Tibial nerve (tissue), 4 donors: ENCODE results near the gene CD68. TPM values are rescaled to one million over a fixed set of nuclear protein-coding genes. Genes with fewer than 3 reads are reported as not detected.
A peak's percentile ranks its signal among the peaks of the same experiment; 100 is the strongest.

ENCODE experiments used
- DNase-seq, 2 donors: peaks; one replicate each; pipeline ENCODE4 v3.0.0-alpha.2; 2019; ENCODE audit warnings: low spot score in 2 of 2
- H3K27ac ChIP-seq, 4 donors: fragments of 200-600 bp; sonication (generic) in 3 of 4; one replicate each; pipeline ENCODE4 v1.5.1; 2017 to 2019; ENCODE audit warnings: mild to moderate bottlenecking in 1 of 4
- H3K27me3 ChIP-seq, 2 donors: fragments of 200-600 bp; sonication (generic) in 1 of 2; one replicate each; pipeline versions ENCODE4 v1.5.1 to v1.6.0; 2017 to 2019
- H3K36me3 ChIP-seq, 3 donors: fragments of 200-600 bp; sonication (generic); one replicate each; pipeline ENCODE4 v1.5.1; 2018 to 2019
- H3K4me1 ChIP-seq, 4 donors: fragments of 200-600 bp; sonication (generic) in 3 of 4; one replicate each; pipeline ENCODE4 v1.5.1; 2017 to 2019
- H3K4me3 ChIP-seq, 4 donors: fragments of 200-600 bp; sonication (generic) in 3 of 4; one replicate each; pipeline ENCODE4 v1.5.1; 2017 to 2019; ENCODE audit warnings: mild to moderate bottlenecking in 1 of 4, moderate library complexity in 1 of 4
- H3K9me3 ChIP-seq, 4 donors: fragments of 200-600 bp; sonication (generic) in 3 of 4; one replicate each; pipeline ENCODE4 v1.5.1; 2017 to 2019
- EP300 ChIP-seq, 2 donors: sonication (generic); formaldehyde crosslinking; IDR thresholded peaks; one replicate each; pipeline ENCODE4 v1.6.1; 2017; ENCODE audit warnings: antibody characterized with exemption in 2 of 2, mild to moderate bottlenecking in 1 of 2
- POLR2A ChIP-seq, 2 donors: fragments of 450-650 bp; IDR thresholded peaks; one replicate each; pipeline ENCODE4 v1.6.1; 2017; ENCODE audit warnings: antibody characterized with exemption in 2 of 2, mild to moderate bottlenecking in 2 of 2, moderate library complexity in 2 of 2
- WGBS, 2 donors: methylation state at CpG; one replicate each; pipeline ENCODE4 v1.1.5; 2018; 5-methylcytosine and 5-hydroxymethylcytosine counted together
- total RNA-seq, 4 donors: library from RNA; depleted of rRNA; stranded (reverse); fragments of >200 nt; gene quantifications; one replicate each; pipeline ENCODE4 v1.1.0, GENCODE V29; 2016
- TF ChIP-seq, protein P1 (sequence below), 5 experiments: fragments of 200-600 bp in 3 of 5; fragments of 450-650 bp in 2 of 5; sonication (generic) in 3 of 5; IDR thresholded peaks; one replicate each; pipeline ENCODE4 v1.5.1; 2016 to 2019; ENCODE audit warnings: antibody characterized with exemption in 5 of 5, mild to moderate bottlenecking in 3 of 5, moderate library complexity in 2 of 5

The CD68 gene
- total RNA-seq, 4 donors from 2014 or later = 19.3 to 65.7 (median 34.2) TPM

DNA sequence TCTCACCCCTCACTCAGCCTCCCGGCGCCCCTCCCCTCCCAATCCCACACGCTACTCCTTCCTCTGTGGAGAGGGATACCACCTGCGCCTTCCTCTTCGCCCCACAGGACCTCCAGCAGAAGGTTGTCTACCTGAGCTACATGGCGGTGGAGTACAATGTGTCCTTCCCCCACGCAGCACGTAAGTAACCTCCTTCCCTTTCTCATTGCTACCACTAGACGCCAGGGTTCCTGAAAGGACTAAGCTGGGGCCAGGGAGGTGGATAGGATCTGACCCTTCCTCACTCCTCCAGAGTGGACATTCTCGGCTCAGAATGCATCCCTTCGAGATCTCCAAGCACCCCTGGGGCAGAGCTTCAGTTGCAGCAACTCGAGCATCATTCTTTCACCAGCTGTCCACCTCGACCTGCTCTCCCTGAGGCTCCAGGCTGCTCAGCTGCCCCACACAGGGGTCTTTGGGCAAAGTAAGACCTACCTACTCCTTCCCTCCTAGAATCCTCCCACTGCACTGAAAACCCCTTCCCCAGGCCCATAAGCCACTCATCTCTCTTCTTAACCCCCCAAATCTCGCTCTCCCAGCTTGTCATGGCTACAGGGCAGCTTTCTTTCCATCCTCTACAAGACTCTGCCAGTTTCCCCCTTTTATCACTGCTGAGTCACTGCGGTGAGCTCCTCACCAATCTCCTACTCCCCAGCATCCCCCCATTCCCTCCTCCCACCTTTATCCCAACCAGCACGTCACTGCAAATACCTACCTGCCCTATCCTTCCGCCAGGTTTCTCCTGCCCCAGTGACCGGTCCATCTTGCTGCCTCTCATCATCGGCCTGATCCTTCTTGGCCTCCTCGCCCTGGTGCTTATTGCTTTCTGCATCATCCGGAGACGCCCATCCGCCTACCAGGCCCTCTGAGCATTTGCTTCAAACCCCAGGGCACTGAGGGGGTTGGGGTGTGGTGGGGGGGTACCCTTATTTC, 1.5 kb downstream of the CD68 start:
- peak overlapping the region; percentile 46 to 97 (median 96) for H3K27ac ChIP-seq
- peaks cover 4 to 53% (median 23%) of the 10 kb centered on the region in 3 donors for H3K36me3 ChIP-seq
- WGBS, 2 donors = 73 to 76% methylated on average over 23 of the region's 23 CpGs
- H3K27me3 ChIP-seq = no peaks in the 10 kb centered on the region
- peak overlapping the region in 2 of 4 donors; percentile 12 to 59 for H3K4me3 ChIP-seq
- H3K9me3 ChIP-seq = no peaks in the 10 kb centered on the region
- TF ChIP-seq, protein P1, sequence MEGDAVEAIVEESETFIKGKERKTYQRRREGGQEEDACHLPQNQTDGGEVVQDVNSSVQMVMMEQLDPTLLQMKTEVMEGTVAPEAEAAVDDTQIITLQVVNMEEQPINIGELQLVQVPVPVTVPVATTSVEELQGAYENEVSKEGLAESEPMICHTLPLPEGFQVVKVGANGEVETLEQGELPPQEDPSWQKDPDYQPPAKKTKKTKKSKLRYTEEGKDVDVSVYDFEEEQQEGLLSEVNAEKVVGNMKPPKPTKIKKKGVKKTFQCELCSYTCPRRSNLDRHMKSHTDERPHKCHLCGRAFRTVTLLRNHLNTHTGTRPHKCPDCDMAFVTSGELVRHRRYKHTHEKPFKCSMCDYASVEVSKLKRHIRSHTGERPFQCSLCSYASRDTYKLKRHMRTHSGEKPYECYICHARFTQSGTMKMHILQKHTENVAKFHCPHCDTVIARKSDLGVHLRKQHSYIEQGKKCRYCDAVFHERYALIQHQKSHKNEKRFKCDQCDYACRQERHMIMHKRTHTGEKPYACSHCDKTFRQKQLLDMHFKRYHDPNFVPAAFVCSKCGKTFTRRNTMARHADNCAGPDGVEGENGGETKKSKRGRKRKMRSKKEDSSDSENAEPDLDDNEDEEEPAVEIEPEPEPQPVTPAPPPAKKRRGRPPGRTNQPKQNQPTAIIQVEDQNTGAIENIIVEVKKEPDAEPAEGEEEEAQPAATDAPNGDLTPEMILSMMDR (IDR thresholded peaks at IDR 0.05) = no peak
- no peak for TF ChIP-seq POLR2A (IDR thresholded peaks at IDR 0.05)
- peaks cover 0 to 90% (median 51%) of the 10 kb centered on the region in 4 donors for H3K4me1 ChIP-seq
- DNase-seq = no peak

- no peak for DNase-seq
- WGBS, 2 donors = 74 to 89% methylated on average over 23 to 35 of the region's 36 CpGs
- Histone ChIP-seq H3K9me3 (no peaks in the 10 kb centered on the region), H3K4me1 (peaks cover 0 to 76% (median 47%) of the 10 kb centered on the region in 4 donors), H3K27me3 (no peaks in the 10 kb centered on the region), H3K4me3 (peak overlapping the region; percentile 51 to 85 (median 56)), H3K36me3 (peaks cover 4 to 50% (median 6%) of the 10 kb centered on the region in 3 donors), H3K27ac (peak overlapping the region; percentile 93 to 97 (median 96))
- no peak for TF ChIP-seq EP300 (IDR thresholded peaks at IDR 0.05)
- no peak for TF ChIP-seq POLR2A (IDR thresholded peaks at IDR 0.05)
- TF ChIP-seq, protein P1 (IDR thresholded peaks at IDR 0.05) = no peak
Observed at GRCh38 chr17:7582396-7583252, 3.2 kb downstream of the CD68 start.

- H3K4me1 ChIP-seq = peaks cover 0 to 76% (median 47%) of the 10 kb centered on the region in 4 donors
- TF ChIP-seq EP300 (IDR thresholded peaks at IDR 0.05) (peak in 1 of 2 donors; percentile 93), POLR2A (IDR thresholded peaks at IDR 0.05) (peak in 1 of 2 donors; percentile 73)
- TF ChIP-seq, protein P1 (IDR thresholded peaks at IDR 0.05) = peak in 2 of 5 experiments; percentile 9 to 51
Observed at GRCh38 chr17:7583253-7584109, 4.0 kb downstream of the CD68 start, which contains the start of gene MPDU1. MPDU1 (plus strand) TSS chr17:7583852; CDS start chr17:7583863, 11 bp downstream.

GRCh38 chr17:7586673-7587419, 7.4 kb downstream of the CD68 start:
- no peaks in the 10 kb centered on the region for H3K27me3 ChIP-seq
- H3K4me1 ChIP-seq = peaks cover 0 to 62% (median 25%) of the 10 kb centered on the region in 4 donors
- DNase-seq = no peak
- H3K36me3 ChIP-seq = peaks cover 0 to 32% (median 0%) of the 10 kb centered on the region in 3 donors
- no peak for TF ChIP-seq POLR2A (IDR thresholded peaks at IDR 0.05)
- TF ChIP-seq, protein P1 (IDR thresholded peaks at IDR 0.05) = no peak
- TF ChIP-seq EP300 (IDR thresholded peaks at IDR 0.05) = no peak
- no peaks in the 10 kb centered on the region for H3K9me3 ChIP-seq
- WGBS, 2 donors = 75 to 84% methylated on average over 9 of the region's 9 CpGs
- no peak overlapping the region for H3K4me3 ChIP-seq
- H3K27ac ChIP-seq = no peak overlapping the region

More at GRCh38 chr17:7583253-7584109, 4.0 kb downstream of the CD68 start, which contains the start of gene MPDU1:
- peak within 1 kb of the TSS; percentile 51 to 85 (median 56) for H3K4me3 ChIP-seq
- WGBS, 2 donors = 13 to 15% methylated on average over 56 to 69 of the region's 69 CpGs
- peaks cover 0 to 46% (median 4%) of the 10 kb centered on the region in 3 donors for H3K36me3 ChIP-seq
- H3K27ac ChIP-seq = peak within 1 kb of the TSS; percentile 93 to 97 (median 96)
- no peaks in the 10 kb centered on the region for H3K9me3 ChIP-seq
- no peaks in the 10 kb centered on the region for H3K27me3 ChIP-seq
- DNase-seq = peak; percentile 90
